GM12865 (cell line): ENCODE data around the gene BDH1.
A peak's percentile ranks its signal among the peaks of the same experiment; 100 is the strongest.
"Not testable (repeated sequence)": the region's sequence is repeated elsewhere in the genome, so short reads cannot be mapped to it uniquely, and the experiment has no call there.

Experiments
- DNase-seq: peaks from one replicate; pipeline ENCODE4 v3.0.0; 2010; ENCODE audit warnings: low read depth
- H3K4me3 ChIP-seq: 2 replicates; pipeline ENCODE4 v1.5.1; 2011; ENCODE audit warnings: mild to moderate bottlenecking, low read depth, low read length, control low read depth
- CTCF ChIP-seq: IDR thresholded peaks from 2 replicates; pipeline ENCODE4 v1.5.1; 2011; ENCODE audit warnings: low read length, control low read depth, low read depth, inconsistent platforms; ENCODE audit not compliant: insufficient read depth; ENCODE audit errors: missing control alignments

The BDH1 gene, protein sequence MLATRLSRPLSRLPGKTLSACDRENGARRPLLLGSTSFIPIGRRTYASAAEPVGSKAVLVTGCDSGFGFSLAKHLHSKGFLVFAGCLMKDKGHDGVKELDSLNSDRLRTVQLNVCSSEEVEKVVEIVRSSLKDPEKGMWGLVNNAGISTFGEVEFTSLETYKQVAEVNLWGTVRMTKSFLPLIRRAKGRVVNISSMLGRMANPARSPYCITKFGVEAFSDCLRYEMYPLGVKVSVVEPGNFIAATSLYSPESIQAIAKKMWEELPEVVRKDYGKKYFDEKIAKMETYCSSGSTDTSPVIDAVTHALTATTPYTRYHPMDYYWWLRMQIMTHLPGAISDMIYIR

GRCh38 chr3:197555281-197556261, at the start of gene BDH1:
TSS of gene BDH1 (minus strand) at chr3:197555968. CDS start at chr3:197546443, 9,525 bp downstream.
- peak; percentile 87 for DNase-seq
- peak within 1 kb of the TSS; percentile 85 for H3K4me3 ChIP-seq
- no peak for TF ChIP-seq CTCF

GRCh38 chr3:197603317-197603933, 47.7 kb upstream of the BDH1 start:
- no peak overlapping the region for H3K4me3 ChIP-seq
- TF ChIP-seq CTCF: no peak
- DNase-seq: no peak

GRCh38 chr3:197602351-197602750, 46.6 kb upstream of the BDH1 start:
- not testable (repeated sequence) for DNase-seq, H3K4me3 ChIP-seq

DNA sequence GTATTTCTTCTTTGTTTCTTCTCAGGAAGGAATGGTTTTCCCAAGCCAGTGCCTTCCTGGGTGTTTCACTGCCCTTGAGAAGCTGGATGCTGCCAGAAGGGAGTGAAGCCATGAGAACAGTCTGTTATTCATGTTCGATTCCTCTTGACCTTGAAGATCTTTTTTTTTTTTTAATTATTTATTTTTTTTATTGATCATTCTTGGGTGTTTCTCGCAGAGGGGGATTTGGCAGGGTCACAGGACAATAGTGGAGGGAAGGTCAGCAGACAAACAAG, 45.7 kb upstream of the BDH1 start:
- H3K4me3 ChIP-seq, DNase-seq: not testable (repeated sequence)

GRCh38 chr3:197600796-197601565, 45.2 kb upstream of the BDH1 start:
- DNase-seq: no peak
- TF ChIP-seq CTCF: no peak
- H3K4me3 ChIP-seq: no peak overlapping the region

DNA sequence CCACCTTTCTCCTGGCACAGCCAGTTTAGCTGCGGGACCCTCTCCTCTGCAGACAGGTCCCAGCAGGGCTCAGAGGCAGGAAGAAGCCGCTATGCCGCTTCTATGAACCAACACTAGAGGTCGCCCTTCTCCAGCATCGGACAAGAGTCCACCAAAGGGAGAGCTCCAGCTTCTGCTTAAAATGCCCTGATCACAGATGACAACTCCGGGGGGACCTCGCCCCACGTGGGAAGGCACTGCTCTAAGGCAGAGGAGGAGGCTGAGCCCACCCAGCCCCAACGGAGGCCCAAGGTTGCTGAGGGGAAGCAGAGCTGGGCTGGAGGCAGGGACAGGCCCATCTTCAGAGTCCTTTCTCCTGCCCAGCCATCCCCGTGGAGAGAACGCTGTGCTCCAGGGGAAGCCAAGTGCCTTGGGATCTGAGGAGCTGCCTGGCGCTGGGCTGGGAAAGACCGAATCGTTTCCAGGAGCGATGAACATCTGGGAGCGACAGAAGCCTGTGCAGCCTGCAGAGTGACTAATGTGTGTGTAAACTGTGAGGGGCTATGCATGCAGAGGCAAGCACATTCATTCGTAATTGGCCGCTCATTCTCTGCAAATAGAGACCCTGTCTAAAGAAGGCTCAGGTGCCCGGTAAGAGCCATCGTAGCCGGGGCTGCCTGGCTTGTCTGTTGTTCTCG, 43.5 kb upstream of the BDH1 start:
- DNase-seq: peak; percentile 87
- H3K4me3 ChIP-seq: no peak overlapping the region
- peak; percentile 93 for TF ChIP-seq CTCF

GRCh38 chr3:197598404-197598980, 42.7 kb upstream of the BDH1 start:
- no peak for TF ChIP-seq CTCF
- no peak for DNase-seq
- no peak overlapping the region for H3K4me3 ChIP-seq
